HEK293 (cell line): ENCODE data around the gene EEFSEC.

Experiments
- CTCF ChIA-PET: fragments of 350-600 bp; formaldehyde crosslinking; extraction: SDS; loops from one replicate; lab custom pipeline; 2021; ENCODE audit warnings: antibody characterized with exemption; lab: Yijun Ruan, JAX
- POLR2A ChIA-PET: fragments of 300-600 bp; formaldehyde crosslinking; extraction: SDS; loops from one replicate; lab custom pipeline; 2020; ENCODE audit warnings: antibody characterized with exemption, inconsistent platforms; lab: Yijun Ruan, JAX
- H3K27ac ChIP-seq: fragments of 200-500 bp; sonication (Bioruptor generic); 2 replicates; pipeline ENCODE4 v1.5.1; 2014; ENCODE audit warnings: low read depth, low read length, control low read depth, inconsistent platforms; ENCODE audit errors: extremely low read depth
- H3K36me3 ChIP-seq, 2 experiments: fragments of 200-500 bp in 1 of 2; sonication (Bioruptor generic) in 1 of 2; 1 replicate in 1 of 2; 2 replicates in 1 of 2; pipeline ENCODE4 v1.5.1; 2014 to 2017; ENCODE audit warnings: inconsistent platforms in 2 of 2, low read length in 2 of 2; ENCODE audit not compliant: control insufficient read depth in 2 of 2, insufficient read depth in 1 of 2
- H3K4me1 ChIP-seq: fragments of 200-500 bp; sonication (Bioruptor generic); 2 replicates; pipeline ENCODE4 v1.5.1; 2014; ENCODE audit warnings: mild to moderate bottlenecking, low read length, inconsistent platforms; ENCODE audit not compliant: control insufficient read depth, insufficient read depth
- H3K4me3 ChIP-seq: 2 replicates; pipeline ENCODE4 v1.5.1; 2011; ENCODE audit warnings: low read depth, mild to moderate bottlenecking, control low read depth, low read length, moderate library complexity
- H3K9me3 ChIP-seq: fragments of 200-500 bp; sonication (Bioruptor generic); 2 replicates; pipeline ENCODE4 v1.5.1; 2014; ENCODE audit warnings: low read depth, low read length, inconsistent platforms; ENCODE audit not compliant: control insufficient read depth, insufficient read depth
- GFI1B ChIP-seq: fragments of 450-650 bp; formaldehyde crosslinking; IDR thresholded peaks from 2 replicates; pipeline ENCODE4 v1.5.1; 2016; ENCODE audit warnings: missing biosample characterization, missing genetic modification characterization
- HOXA7 ChIP-seq: sonication (generic); formaldehyde crosslinking; IDR thresholded peaks from 2 replicates; pipeline ENCODE4 v1.8.1; 2022; ENCODE audit warnings: missing genetic modification reagents, borderline replicate concordance
- HOXD13 ChIP-seq: sonication (generic); formaldehyde crosslinking; IDR thresholded peaks from 2 replicates; pipeline ENCODE4 v1.8.0; 2022; ENCODE audit warnings: missing genetic modification reagents, borderline replicate concordance
- ZNF133 ChIP-seq: fragments of 450-650 bp; formaldehyde crosslinking; IDR thresholded peaks from 2 replicates; pipeline ENCODE4 v1.5.1; 2016; ENCODE audit warnings: missing biosample characterization, missing genetic modification characterization
- ZNF202 ChIP-seq: fragments of 450-650 bp; formaldehyde crosslinking; IDR thresholded peaks from 2 replicates; pipeline ENCODE4 v1.5.1; 2016; ENCODE audit warnings: missing biosample characterization, missing genetic modification characterization, borderline replicate concordance
- ZNF221 ChIP-seq: fragments of 450-650 bp; formaldehyde crosslinking; IDR thresholded peaks from 2 replicates; pipeline ENCODE4 v1.5.1; 2017; ENCODE audit warnings: missing biosample characterization, missing genetic modification characterization, borderline replicate concordance
- ZNF37A ChIP-seq: fragments of 450-650 bp; IDR thresholded peaks from 2 replicates; pipeline ENCODE4 v1.5.1; 2018; ENCODE audit warnings: missing biosample characterization, missing genetic modification characterization
- ZNF529 ChIP-seq: fragments of 450-650 bp; formaldehyde crosslinking; IDR thresholded peaks from 2 replicates; pipeline ENCODE4 v1.5.1; 2017; ENCODE audit warnings: missing genetic modification characterization, missing biosample characterization; ENCODE audit not compliant: insufficient replicate concordance
- ZNF558 ChIP-seq: fragments of 450-650 bp; formaldehyde crosslinking; IDR thresholded peaks from 2 replicates; pipeline ENCODE4 v1.5.1; 2016; ENCODE audit warnings: missing biosample characterization, missing genetic modification characterization
- ZNF610 ChIP-seq: fragments of 450-650 bp; formaldehyde crosslinking; IDR thresholded peaks from 2 replicates; pipeline ENCODE4 v1.5.1; 2016; ENCODE audit warnings: missing biosample characterization, missing genetic modification characterization, borderline replicate concordance
- ZNF624 ChIP-seq: fragments of 450-650 bp; formaldehyde crosslinking; IDR thresholded peaks from 2 replicates; pipeline ENCODE4 v1.5.1; 2017; ENCODE audit warnings: missing biosample characterization, missing genetic modification characterization
- ZNF701 ChIP-seq: fragments of 450-650 bp; formaldehyde crosslinking; IDR thresholded peaks from 2 replicates; pipeline ENCODE4 v1.5.1; 2016; ENCODE audit warnings: missing biosample characterization, missing genetic modification characterization
- ZNF791 ChIP-seq: fragments of 450-650 bp; formaldehyde crosslinking; IDR thresholded peaks from 2 replicates; pipeline ENCODE4 v1.5.1; 2016; ENCODE audit warnings: missing biosample characterization, missing genetic modification characterization
- ZNF792 ChIP-seq: fragments of 450-650 bp; formaldehyde crosslinking; IDR thresholded peaks from 2 replicates; pipeline ENCODE4 v1.5.1; 2016; ENCODE audit warnings: missing biosample characterization, missing genetic modification characterization
- ZNF837 ChIP-seq: fragments of 450-650 bp; formaldehyde crosslinking; IDR thresholded peaks from 2 replicates; pipeline ENCODE4 v1.5.1; 2016; ENCODE audit warnings: missing biosample characterization, missing genetic modification characterization
- TF ChIP-seq, protein P1 (sequence below): fragments of 450-650 bp; formaldehyde crosslinking; IDR thresholded peaks from 2 replicates; pipeline ENCODE4 v1.5.1; 2016; ENCODE audit warnings: missing biosample characterization, missing genetic modification characterization
- TF ChIP-seq, protein P2 (sequence below): fragments of 450-650 bp; formaldehyde crosslinking; IDR thresholded peaks from 2 replicates; pipeline ENCODE4 v1.5.1; 2016; ENCODE audit warnings: missing biosample characterization, missing genetic modification characterization, borderline replicate concordance
- TF ChIP-seq, protein P3 (sequence below): fragments of 450-650 bp; formaldehyde crosslinking; IDR thresholded peaks from 2 replicates; pipeline ENCODE4 v1.5.1; 2017; ENCODE audit warnings: missing biosample characterization, missing genetic modification characterization
- TF ChIP-seq, protein P4 (sequence below): fragments of 450-650 bp; formaldehyde crosslinking; IDR thresholded peaks from 2 replicates; pipeline ENCODE4 v1.5.1; 2016; ENCODE audit warnings: missing biosample characterization, missing genetic modification characterization, low read depth

Gene EEFSEC

DNA sequence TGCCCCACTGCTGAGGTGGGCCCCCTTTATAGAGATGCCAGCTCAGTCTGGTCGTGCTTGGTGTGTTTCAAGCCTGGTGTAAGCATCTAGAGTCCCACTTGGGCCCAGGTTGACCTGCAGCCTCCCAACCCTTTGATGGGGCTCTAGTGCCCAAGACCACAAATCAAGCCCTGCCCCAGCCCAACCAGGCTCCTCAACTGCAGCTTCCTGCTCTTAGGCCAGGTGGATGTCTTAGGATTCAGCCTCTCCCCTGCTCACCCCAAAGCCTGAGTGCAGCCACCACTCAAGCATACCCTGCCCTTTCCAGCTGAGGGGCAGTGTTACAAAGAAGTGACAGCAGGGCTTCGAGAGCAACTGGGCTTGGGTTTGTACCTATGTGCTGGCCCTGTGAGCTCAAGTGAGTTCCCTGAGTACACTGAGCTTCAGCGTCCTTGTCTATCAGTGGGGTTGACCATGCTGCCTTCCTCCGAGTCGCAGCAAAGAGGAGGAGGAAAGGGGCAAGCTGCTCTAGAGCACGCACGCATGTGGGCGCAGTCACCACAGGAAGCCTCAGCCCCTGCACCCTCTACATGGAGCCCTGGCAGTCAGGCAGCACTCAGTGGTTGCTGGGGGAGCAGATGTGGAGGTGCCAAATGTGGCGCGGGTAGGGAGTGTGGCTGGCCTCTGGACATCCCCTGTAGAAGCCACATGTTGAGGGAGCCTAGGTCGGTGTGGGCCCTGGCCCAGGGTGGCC, 120.7 kb downstream of the EEFSEC start:
- Histone ChIP-seq H3K4me1 (peaks cover 3% of the 10 kb centered on the region; the same call in 1 of the 2 replicates), H3K9me3 (no peaks in the 10 kb centered on the region), H3K4me3 (no peak overlapping the region), H3K36me3 (no peaks in the 10 kb centered on the region), H3K27ac (no peak overlapping the region)
- ChIA-PET CTCF (no interaction called here), POLR2A (no interaction called here)
- TF ChIP-seq ZNF558 (tag by site-specific recombination) (no peak), ZNF221 (no peak), ZNF37A (no peak), ZNF529 (no peak), ZNF624 (no peak), ZNF701 (tag by site-specific recombination) (no peak), GFI1B (tag by site-specific recombination) (no peak), HOXD13 (CRISPR knock-in tag) (no peak)
- TF ChIP-seq, protein P1, sequence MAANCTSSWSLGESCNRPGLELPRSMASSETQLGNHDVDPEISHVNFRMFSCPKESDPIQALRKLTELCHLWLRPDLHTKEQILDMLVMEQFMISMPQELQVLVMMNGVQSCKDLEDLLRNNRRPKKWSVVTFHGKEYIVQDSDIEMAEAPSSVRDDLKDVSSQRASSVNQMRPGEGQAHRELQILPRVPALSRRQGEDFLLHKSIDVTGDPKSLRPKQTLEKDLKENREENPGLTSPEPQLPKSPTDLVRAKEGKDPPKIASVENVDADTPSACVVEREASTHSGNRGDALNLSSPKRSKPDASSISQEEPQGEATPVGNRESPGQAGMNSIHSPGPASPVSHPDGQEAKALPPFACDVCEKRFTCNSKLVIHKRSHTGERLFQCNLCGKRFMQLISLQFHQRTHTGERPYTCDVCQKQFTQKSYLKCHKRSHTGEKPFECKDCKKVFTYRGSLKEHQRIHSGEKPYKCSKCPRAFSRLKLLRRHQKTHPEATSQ (tag by site-specific recombination) = no peak
- TF ChIP-seq, protein P2, sequence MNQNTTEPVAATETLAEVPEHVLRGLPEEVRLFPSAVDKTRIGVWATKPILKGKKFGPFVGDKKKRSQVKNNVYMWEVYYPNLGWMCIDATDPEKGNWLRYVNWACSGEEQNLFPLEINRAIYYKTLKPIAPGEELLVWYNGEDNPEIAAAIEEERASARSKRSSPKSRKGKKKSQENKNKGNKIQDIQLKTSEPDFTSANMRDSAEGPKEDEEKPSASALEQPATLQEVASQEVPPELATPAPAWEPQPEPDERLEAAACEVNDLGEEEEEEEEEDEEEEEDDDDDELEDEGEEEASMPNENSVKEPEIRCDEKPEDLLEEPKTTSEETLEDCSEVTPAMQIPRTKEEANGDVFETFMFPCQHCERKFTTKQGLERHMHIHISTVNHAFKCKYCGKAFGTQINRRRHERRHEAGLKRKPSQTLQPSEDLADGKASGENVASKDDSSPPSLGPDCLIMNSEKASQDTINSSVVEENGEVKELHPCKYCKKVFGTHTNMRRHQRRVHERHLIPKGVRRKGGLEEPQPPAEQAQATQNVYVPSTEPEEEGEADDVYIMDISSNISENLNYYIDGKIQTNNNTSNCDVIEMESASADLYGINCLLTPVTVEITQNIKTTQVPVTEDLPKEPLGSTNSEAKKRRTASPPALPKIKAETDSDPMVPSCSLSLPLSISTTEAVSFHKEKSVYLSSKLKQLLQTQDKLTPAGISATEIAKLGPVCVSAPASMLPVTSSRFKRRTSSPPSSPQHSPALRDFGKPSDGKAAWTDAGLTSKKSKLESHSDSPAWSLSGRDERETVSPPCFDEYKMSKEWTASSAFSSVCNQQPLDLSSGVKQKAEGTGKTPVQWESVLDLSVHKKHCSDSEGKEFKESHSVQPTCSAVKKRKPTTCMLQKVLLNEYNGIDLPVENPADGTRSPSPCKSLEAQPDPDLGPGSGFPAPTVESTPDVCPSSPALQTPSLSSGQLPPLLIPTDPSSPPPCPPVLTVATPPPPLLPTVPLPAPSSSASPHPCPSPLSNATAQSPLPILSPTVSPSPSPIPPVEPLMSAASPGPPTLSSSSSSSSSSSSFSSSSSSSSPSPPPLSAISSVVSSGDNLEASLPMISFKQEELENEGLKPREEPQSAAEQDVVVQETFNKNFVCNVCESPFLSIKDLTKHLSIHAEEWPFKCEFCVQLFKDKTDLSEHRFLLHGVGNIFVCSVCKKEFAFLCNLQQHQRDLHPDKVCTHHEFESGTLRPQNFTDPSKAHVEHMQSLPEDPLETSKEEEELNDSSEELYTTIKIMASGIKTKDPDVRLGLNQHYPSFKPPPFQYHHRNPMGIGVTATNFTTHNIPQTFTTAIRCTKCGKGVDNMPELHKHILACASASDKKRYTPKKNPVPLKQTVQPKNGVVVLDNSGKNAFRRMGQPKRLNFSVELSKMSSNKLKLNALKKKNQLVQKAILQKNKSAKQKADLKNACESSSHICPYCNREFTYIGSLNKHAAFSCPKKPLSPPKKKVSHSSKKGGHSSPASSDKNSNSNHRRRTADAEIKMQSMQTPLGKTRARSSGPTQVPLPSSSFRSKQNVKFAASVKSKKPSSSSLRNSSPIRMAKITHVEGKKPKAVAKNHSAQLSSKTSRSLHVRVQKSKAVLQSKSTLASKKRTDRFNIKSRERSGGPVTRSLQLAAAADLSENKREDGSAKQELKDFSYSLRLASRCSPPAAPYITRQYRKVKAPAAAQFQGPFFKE (tag by site-specific recombination) = no peak

DNA sequence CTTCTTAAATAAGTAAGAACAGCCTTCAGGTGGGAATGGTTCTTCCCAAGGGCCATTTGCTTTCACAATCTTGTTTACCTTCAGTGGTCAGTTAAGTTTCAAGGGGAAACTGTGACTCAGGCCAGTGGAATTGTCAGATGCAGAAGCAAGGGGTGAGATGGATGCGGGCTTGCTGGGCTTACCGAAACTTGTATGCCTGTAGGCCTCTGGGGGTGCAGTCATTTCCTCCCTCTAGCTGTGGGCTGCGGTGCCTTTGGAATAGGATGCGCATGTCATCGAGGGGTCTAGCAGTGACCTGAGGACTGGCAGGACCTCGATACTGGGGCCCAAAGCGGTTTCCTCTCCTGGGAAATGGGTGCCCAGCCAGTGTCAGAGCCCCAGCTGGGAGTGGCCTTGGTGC, 121.6 kb downstream of the EEFSEC start:
- no peak overlapping the region for H3K4me3 ChIP-seq
- peaks cover 8% of the 10 kb centered on the region for H3K4me1 ChIP-seq
- no peak for TF ChIP-seq ZNF202
- TF ChIP-seq HOXA7 = no peak
- no peak for TF ChIP-seq ZNF837 (tag by site-specific recombination)
- TF ChIP-seq ZNF610 (tag by site-specific recombination) = no peak
- TF ChIP-seq, protein P3, sequence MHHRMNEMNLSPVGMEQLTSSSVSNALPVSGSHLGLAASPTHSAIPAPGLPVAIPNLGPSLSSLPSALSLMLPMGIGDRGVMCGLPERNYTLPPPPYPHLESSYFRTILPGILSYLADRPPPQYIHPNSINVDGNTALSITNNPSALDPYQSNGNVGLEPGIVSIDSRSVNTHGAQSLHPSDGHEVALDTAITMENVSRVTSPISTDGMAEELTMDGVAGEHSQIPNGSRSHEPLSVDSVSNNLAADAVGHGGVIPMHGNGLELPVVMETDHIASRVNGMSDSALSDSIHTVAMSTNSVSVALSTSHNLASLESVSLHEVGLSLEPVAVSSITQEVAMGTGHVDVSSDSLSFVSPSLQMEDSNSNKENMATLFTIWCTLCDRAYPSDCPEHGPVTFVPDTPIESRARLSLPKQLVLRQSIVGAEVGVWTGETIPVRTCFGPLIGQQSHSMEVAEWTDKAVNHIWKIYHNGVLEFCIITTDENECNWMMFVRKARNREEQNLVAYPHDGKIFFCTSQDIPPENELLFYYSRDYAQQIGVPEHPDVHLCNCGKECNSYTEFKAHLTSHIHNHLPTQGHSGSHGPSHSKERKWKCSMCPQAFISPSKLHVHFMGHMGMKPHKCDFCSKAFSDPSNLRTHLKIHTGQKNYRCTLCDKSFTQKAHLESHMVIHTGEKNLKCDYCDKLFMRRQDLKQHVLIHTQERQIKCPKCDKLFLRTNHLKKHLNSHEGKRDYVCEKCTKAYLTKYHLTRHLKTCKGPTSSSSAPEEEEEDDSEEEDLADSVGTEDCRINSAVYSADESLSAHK (tag by site-specific recombination) = no peak
- TF ChIP-seq ZNF792 (tag by site-specific recombination) = no peak
- TF ChIP-seq, protein P4, sequence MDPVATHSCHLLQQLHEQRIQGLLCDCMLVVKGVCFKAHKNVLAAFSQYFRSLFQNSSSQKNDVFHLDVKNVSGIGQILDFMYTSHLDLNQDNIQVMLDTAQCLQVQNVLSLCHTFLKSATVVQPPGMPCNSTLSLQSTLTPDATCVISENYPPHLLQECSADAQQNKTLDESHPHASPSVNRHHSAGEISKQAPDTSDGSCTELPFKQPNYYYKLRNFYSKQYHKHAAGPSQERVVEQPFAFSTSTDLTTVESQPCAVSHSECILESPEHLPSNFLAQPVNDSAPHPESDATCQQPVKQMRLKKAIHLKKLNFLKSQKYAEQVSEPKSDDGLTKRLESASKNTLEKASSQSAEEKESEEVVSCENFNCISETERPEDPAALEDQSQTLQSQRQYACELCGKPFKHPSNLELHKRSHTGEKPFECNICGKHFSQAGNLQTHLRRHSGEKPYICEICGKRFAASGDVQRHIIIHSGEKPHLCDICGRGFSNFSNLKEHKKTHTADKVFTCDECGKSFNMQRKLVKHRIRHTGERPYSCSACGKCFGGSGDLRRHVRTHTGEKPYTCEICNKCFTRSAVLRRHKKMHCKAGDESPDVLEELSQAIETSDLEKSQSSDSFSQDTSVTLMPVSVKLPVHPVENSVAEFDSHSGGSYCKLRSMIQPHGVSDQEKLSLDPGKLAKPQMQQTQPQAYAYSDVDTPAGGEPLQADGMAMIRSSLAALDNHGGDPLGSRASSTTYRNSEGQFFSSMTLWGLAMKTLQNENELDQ (tag by site-specific recombination) = no peak
- no peak for TF ChIP-seq ZNF133 (tag by site-specific recombination)
- no peak for TF ChIP-seq ZNF791 (tag by site-specific recombination)
- TF ChIP-seq, all 188 proteins: peak for 0
- Histone ChIP-seq H3K9me3 (no peaks in the 10 kb centered on the region), H3K27ac (no peak overlapping the region), H3K36me3 (no peaks in the 10 kb centered on the region)
- ChIA-PET CTCF (no interaction called here), POLR2A (no interaction called here)
